MM.1S (cell line): ENCODE data around the gene COBL.

Experiments
- DNase-seq: peaks from one replicate; pipeline ENCODE4 v3.0.0-alpha.2; 2015
- H2AFZ ChIP-seq: fragments of 300-600 bp; sonication (generic); 2 replicates; pipeline ENCODE4 v1.6.0; 2016; ENCODE audit warnings: antibody characterized with exemption, low read length
- H3F3A ChIP-seq: fragments of 300-600 bp; sonication (generic); 2 replicates; pipeline ENCODE4 v1.6.1; 2016; ENCODE audit warnings: mild to moderate bottlenecking, antibody characterized with exemption, low read length, moderate library complexity, mixed read lengths; ENCODE audit not compliant: insufficient read depth
- H3K27ac ChIP-seq: fragments of 300-600 bp; sonication (generic); 2 replicates; pipeline ENCODE4 v1.5.1; 2016; ENCODE audit warnings: mild to moderate bottlenecking, low read length
- H3K27me3 ChIP-seq: fragments of 300-600 bp; sonication (generic); replicated peaks from 2 replicates; pipeline ENCODE4 v1.6.0; 2016; ENCODE audit warnings: low read length; ENCODE audit not compliant: insufficient read depth
- H3K36me3 ChIP-seq: fragments of 300-600 bp; sonication (generic); replicated peaks from 2 replicates; pipeline ENCODE4 v1.6.1; 2016; ENCODE audit warnings: mild to moderate bottlenecking, low read length, mixed read lengths; ENCODE audit not compliant: insufficient read depth
- H3K4me1 ChIP-seq: fragments of 300-600 bp; sonication (generic); 2 replicates; pipeline ENCODE4 v1.6.1; 2016; ENCODE audit warnings: low read length, mixed read lengths
- H3K4me2 ChIP-seq: fragments of 300-600 bp; sonication (generic); 2 replicates; pipeline ENCODE4 v1.6.0; 2016; ENCODE audit warnings: low read depth, low read length
- H3K4me3 ChIP-seq: fragments of 300-600 bp; sonication (generic); 2 replicates; pipeline ENCODE4 v1.5.1; 2016; ENCODE audit warnings: low read length, mixed read lengths
- H3K79me2 ChIP-seq: fragments of 300-600 bp; sonication (generic); 2 replicates; pipeline ENCODE4 v1.6.1; 2016; ENCODE audit warnings: mixed run types, low read length, mixed read lengths
- H3K9ac ChIP-seq: fragments of 300-600 bp; sonication (generic); 2 replicates; pipeline ENCODE4 v1.6.1; 2016; ENCODE audit warnings: low read length, mixed read lengths
- H3K9me2 ChIP-seq: fragments of 300-600 bp; sonication (generic); replicated peaks from 2 replicates; pipeline ENCODE4 v1.6.1; 2016; ENCODE audit warnings: mild to moderate bottlenecking, low read length, mixed read lengths; ENCODE audit not compliant: insufficient read depth
- H3K9me3 ChIP-seq: fragments of 300-600 bp; sonication (generic); replicated peaks from 2 replicates; pipeline ENCODE4 v1.6.1; 2016; ENCODE audit warnings: mild to moderate bottlenecking, low read length, mixed read lengths; ENCODE audit not compliant: insufficient read depth
- H4K20me1 ChIP-seq: fragments of 300-600 bp; sonication (generic); 2 replicates; pipeline ENCODE4 v1.6.1; 2016; ENCODE audit warnings: mild to moderate bottlenecking, low read length, moderate library complexity, mixed read lengths; ENCODE audit not compliant: insufficient read depth
- CTCF ChIP-seq: fragments of 300-600 bp; sonication (generic); IDR thresholded peaks from 2 replicates; pipeline ENCODE4 v1.5.1; 2016; ENCODE audit warnings: antibody characterized with exemption, low read length, mixed read lengths
- EZH2 ChIP-seq: fragments of 300-600 bp; sonication (generic); optimal IDR thresholded peaks from 2 replicates; pipeline ENCODE3; 2017; ENCODE audit warnings: low read depth, mild to moderate bottlenecking, antibody characterized with exemption, low read length, mixed read lengths
- EZH2phosphoT487 ChIP-seq: fragments of 300-600 bp; sonication (generic); IDR thresholded peaks from 2 replicates; pipeline ENCODE4 v1.6.1; 2018; ENCODE audit warnings: antibody characterized with exemption, low read length

Gene COBL

DNA sequence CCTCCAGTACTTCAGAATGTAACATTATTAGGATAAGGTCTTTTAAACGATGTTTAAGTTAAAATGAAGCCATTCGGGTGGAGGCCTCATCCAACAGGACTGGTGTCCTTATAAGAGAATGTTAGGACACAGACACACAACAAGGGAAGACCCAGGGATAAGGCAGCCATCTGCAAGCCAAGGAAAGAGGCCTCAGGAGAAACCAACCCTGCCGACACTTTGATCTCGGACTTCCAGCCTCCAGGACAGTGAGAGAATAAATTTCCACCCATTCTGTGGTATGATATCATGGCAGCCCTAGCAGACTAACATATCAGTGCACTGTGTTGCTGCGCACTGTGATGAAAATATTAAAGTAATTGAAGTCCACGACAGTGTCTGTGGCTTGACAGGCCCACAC lies 250.8 kb downstream of the COBL start:
- Histone ChIP-seq H3K27me3 (no peaks in the 10 kb centered on the region), H3K4me3 (no peak overlapping the region), H3K9me3 (no peaks in the 10 kb centered on the region), H4K20me1 (no peaks in the 10 kb centered on the region), H3K79me2 (no peaks in the 10 kb centered on the region), H3F3A (no peaks in the 10 kb centered on the region), H3K4me1 (no peaks in the 10 kb centered on the region), H2AFZ (no peak overlapping the region), H3K27ac (no peak overlapping the region), H3K9me2 (no peaks in the 10 kb centered on the region), H3K36me3 (no peaks in the 10 kb centered on the region), H3K9ac (no peak overlapping the region), H3K4me2 (no peak overlapping the region)
- TF ChIP-seq CTCF (no peak), EZH2 (no peak), EZH2phosphoT487 (no peak)
- DNase-seq = no peak

- no peak overlapping the region for H3K9ac ChIP-seq
- no peak overlapping the region for H2AFZ ChIP-seq
- no peaks in the 10 kb centered on the region for H3K9me3 ChIP-seq
- H3K4me1 ChIP-seq = no peaks in the 10 kb centered on the region
- no peaks in the 10 kb centered on the region for H3K9me2 ChIP-seq
- no peak overlapping the region for H3K4me3 ChIP-seq
- no peaks in the 10 kb centered on the region for H4K20me1 ChIP-seq
- no peaks in the 10 kb centered on the region for H3K36me3 ChIP-seq
- no peaks in the 10 kb centered on the region for H3K79me2 ChIP-seq
- H3F3A ChIP-seq = no peaks in the 10 kb centered on the region
- no peak overlapping the region for H3K27ac ChIP-seq
- TF ChIP-seq EZH2 (no peak), CTCF (no peak), EZH2phosphoT487 (no peak)
- H3K27me3 ChIP-seq = no peaks in the 10 kb centered on the region
- no peak for DNase-seq
- no peak overlapping the region for H3K4me2 ChIP-seq
These were observed 251.9 kb downstream of the COBL start for GRCh38 chr7:51064688-51065087.

DNA sequence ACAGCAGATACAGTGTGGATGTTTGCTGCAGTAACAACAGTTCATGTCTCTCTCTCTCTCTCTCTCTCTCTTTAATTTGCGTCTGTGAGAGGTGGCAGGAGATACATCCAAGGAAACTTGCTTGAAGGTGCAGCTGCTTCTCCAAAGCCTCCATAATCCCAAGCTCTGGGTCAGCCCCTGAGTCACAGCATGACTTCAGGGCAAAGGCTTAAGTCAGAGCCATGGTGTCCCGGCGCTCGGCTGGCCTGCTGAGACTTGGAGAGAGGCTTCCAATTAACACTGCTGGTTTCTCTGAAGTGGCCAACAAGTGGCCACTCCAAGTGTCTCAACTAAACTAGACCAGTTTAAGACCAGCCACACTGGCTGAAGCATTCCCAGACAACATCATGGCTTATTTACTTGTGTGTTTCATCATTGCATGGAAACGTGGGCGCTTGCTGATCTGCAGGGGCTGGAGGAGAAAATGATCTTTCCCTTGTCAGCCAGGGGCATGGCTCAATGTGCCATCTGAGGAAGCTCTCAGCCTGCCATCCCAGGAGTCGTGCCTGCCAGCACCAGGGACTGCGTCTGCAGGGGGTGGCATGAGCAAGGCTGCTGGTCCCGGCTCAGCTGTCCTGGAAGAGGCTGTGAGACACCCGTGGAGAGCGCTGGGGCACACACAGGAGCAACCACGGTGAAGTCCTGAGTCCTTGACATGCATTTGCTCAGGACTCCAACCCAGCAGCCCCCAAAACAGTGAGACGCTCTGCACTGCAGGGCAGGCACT lies 254.2 kb downstream of the COBL start:
- H3K27ac ChIP-seq = no peak overlapping the region
- no peaks in the 10 kb centered on the region for H3K9me2 ChIP-seq
- H3K4me3 ChIP-seq = no peak overlapping the region
- H3K9me3 ChIP-seq = no peaks in the 10 kb centered on the region
- H4K20me1 ChIP-seq = no peaks in the 10 kb centered on the region
- H3K79me2 ChIP-seq = no peaks in the 10 kb centered on the region
- no peaks in the 10 kb centered on the region for H3F3A ChIP-seq
- H3K4me2 ChIP-seq = no peak overlapping the region
- TF ChIP-seq CTCF (no peak), EZH2phosphoT487 (no peak), EZH2 (no peak)
- no peaks in the 10 kb centered on the region for H3K27me3 ChIP-seq
- no peaks in the 10 kb centered on the region for H3K4me1 ChIP-seq
- no peak overlapping the region for H3K9ac ChIP-seq
- H3K36me3 ChIP-seq = no peaks in the 10 kb centered on the region
- DNase-seq = no peak
- H2AFZ ChIP-seq = no peak overlapping the region
